Kidney (tissue), 14 donors: Measurements from ENCODE around the gene NDUFB4. TPM values are rescaled to one million over a fixed set of nuclear protein-coding genes. Genes with fewer than 3 reads are reported as not detected.

ENCODE experiments used
- DNase-seq, 5 donors: peaks; one replicate each; pipeline ENCODE4 v3.0.0-alpha.2; 2013 to 2020
- FAIRE-seq: peaks from 2 replicates; lab custom pipeline; 2012; peaks lifted over from hg19 to GRCh38; lab: Jason Lieb, UNC
- H3K27ac ChIP-seq, 2 donors: one replicate each; pipeline ENCODE4 v1.7.0; 2013; ENCODE audit warnings: low read depth in 2 of 2, low read length in 2 of 2, inconsistent platforms in 1 of 2
- H3K27me3 ChIP-seq: one replicate; pipeline ENCODE4 v1.7.1; 2013; ENCODE audit warnings: low read length, inconsistent platforms; ENCODE audit not compliant: control insufficient read depth, insufficient read depth
- H3K36me3 ChIP-seq, 3 donors: one replicate each; pipeline versions ENCODE4 v1.7.0 to v1.7.1; 2013; ENCODE audit warnings: low read length in 3 of 3, control low read depth in 1 of 3, inconsistent platforms in 1 of 3; ENCODE audit not compliant: insufficient read depth in 3 of 3, control insufficient read depth in 2 of 3
- H3K4me1 ChIP-seq, 3 donors: one replicate each; pipeline versions ENCODE4 v1.7.0 to v1.7.1; 2013; ENCODE audit warnings: low read length in 3 of 3, inconsistent platforms in 1 of 3, low read depth in 1 of 3; ENCODE audit not compliant: control insufficient read depth in 2 of 3, insufficient read depth in 2 of 3
- H3K4me3 ChIP-seq, 3 donors: one replicate each; pipeline versions ENCODE4 v1.7.0 to v1.8.1; 2013; ENCODE audit warnings: low read length in 3 of 3, control low read depth in 1 of 3, inconsistent platforms in 1 of 3
- H3K9ac ChIP-seq, 3 donors: one replicate each; pipeline versions ENCODE4 v1.7.0 to v1.7.1; 2013; ENCODE audit warnings: low read length in 3 of 3, control low read depth in 1 of 3, inconsistent platforms in 1 of 3
- H3K9me3 ChIP-seq, 3 donors: one replicate each; pipeline versions ENCODE4 v1.7.0 to v1.7.1; 2013; ENCODE audit warnings: low read length in 3 of 3, control low read depth in 1 of 3, inconsistent platforms in 1 of 3; ENCODE audit not compliant: control insufficient read depth in 2 of 3, insufficient read depth in 1 of 3
- CTCF ChIP-seq: IDR thresholded peaks from 3 replicates; pipeline ENCODE4 v1.5.1; 2012; ENCODE audit warnings: mild to moderate bottlenecking, moderate library complexity, borderline replicate concordance; ENCODE audit not compliant: insufficient read depth; ENCODE audit errors: extremely low read depth
- intact Hi-C: fragments of 100-400 bp; cut with DNase I; formaldehyde crosslinking; loops from one replicate; pipeline ENCODE4 v1.11.1; 2022
- polyA plus RNA-seq: library from polyadenylated mRNA; stranded (reverse); fragments of 350-450 nt; fragmentation: Illumina TruSeq; extraction: RNeasy Lipid Tissue Mini Kit (QIAGEN cat#74804); gene quantifications from one replicate; pipeline ENCODE4 v1.2.3, GENCODE V29; 2014; ENCODE audit warnings: low read depth, low replicate concordance; ENCODE audit not compliant: insufficient read depth
- total RNA-seq: library from RNA; stranded (reverse); fragmentation: NEBNext Ultra II Directional; extraction: Animal tissue kit (Norgen Biotek cat#: 25700); gene quantifications from one replicate; pipeline ENCODE4 v1.2.1, GENCODE V29; 2021
- donor health status: control.
- donor health status: control.
- donor health status: control.
- donor health status: control.
- donor health status: control.
- donor health status: DM: yes; HTN: yes; CAD: no.
- donor health status: Normal renal cell carcinoma (clear cell type).

NDUFB4 gene
- total and polyA plus RNA-seq, 2 donors from 2014 or later, result 109 to 457 TPM

- H3K36me3 ChIP-seq, result no peaks in the 10 kb centered on the region
- no peak overlapping the region for H3K4me3 ChIP-seq
- no peak overlapping the region for H3K9ac ChIP-seq
- no peak overlapping the region for H3K27ac ChIP-seq
- peaks cover 0 to 4% (median 2%) of the 10 kb centered on the region in 3 donors for H3K4me1 ChIP-seq
- no peaks in the 10 kb centered on the region for H3K27me3 ChIP-seq
- TF ChIP-seq CTCF, result no peak
- FAIRE-seq (no peak), DNase-seq (no peak)
- H3K9me3 ChIP-seq, result no peaks in the 10 kb centered on the region
- intact Hi-C loops, result no loop called here
Measured at GRCh38 chr3:120568598-120568997, 27.5 kb upstream of the NDUFB4 start.

GRCh38 chr3:120569222-120570057, 26.7 kb upstream of the NDUFB4 start:
- intact Hi-C loops, result no loop called here
- Histone ChIP-seq H3K36me3 (no peaks in the 10 kb centered on the region), H3K4me1 (peaks cover 0 to 4% (median 2%) of the 10 kb centered on the region in 3 donors), H3K27ac (no peak overlapping the region), H3K4me3 (no peak overlapping the region), H3K9me3 (no peaks in the 10 kb centered on the region), H3K27me3 (no peaks in the 10 kb centered on the region), H3K9ac (no peak overlapping the region)
- no peak for DNase-seq
- no peak for TF ChIP-seq CTCF
- no peak for FAIRE-seq

GRCh38 chr3:120572027-120572426, 24.1 kb upstream of the NDUFB4 start:
- Histone ChIP-seq H3K4me3 (no peak overlapping the region), H3K27me3 (no peaks in the 10 kb centered on the region), H3K36me3 (no peaks in the 10 kb centered on the region), H3K4me1 (peaks cover 0 to 4% (median 2%) of the 10 kb centered on the region in 3 donors), H3K9ac (no peak overlapping the region), H3K27ac (no peak overlapping the region), H3K9me3 (no peaks in the 10 kb centered on the region)
- intact Hi-C loops, result no loop called here
- no peak for FAIRE-seq
- DNase-seq, result no peak
- TF ChIP-seq CTCF, result no peak
